Stimulated activated CD4-positive, alpha-beta T cell treated with anti-CD3 and anti-CD28 coated beads, Interleukin-1b, Interleukin-23, amount 100 ng/mL, for 1 hour (primary cell): ENCODE measurements around the gene FAM187B.
A peak's percentile ranks its signal among the peaks of the same experiment; 100 is the strongest.

ENCODE experiments used
- DNase-seq, 2 donors: peaks; one replicate each; pipeline ENCODE4 v3.0.0-alpha.2; 2020; ENCODE audit warnings: low read depth in 2 of 2

Gene FAM187B

GRCh38 chr19:35228177-35228930 lies at the start of gene FAM187B:
Gene FAM187B (minus strand): TSS chr19:35228739. CDS start chr19:35228680, 59 bp downstream.
- DNase-seq, result no peak

GRCh38 chr19:35276706-35277281 lies 48.3 kb upstream of the FAM187B start:
- no peak for DNase-seq

DNA sequence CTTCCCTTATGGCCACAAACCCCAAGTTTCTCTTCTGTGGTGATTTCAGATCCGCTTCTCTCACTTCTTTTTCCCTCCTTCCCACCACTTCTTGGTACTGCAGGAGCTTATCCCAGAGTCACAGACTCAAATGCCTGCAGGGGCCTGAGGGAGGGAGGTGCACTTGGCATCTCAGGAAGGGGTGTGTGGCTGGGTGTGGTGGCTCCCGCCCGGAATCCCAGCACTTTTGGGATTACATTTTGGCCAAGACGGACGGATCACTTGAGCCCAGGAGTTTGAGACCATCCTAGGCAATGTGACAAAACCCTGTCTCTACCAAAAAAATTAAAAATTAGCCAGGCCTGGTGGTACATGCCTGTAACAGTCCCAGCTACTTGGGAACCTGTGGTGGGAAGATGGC lies 45.8 kb upstream of the FAM187B start:
- no peak for DNase-seq

DNA sequence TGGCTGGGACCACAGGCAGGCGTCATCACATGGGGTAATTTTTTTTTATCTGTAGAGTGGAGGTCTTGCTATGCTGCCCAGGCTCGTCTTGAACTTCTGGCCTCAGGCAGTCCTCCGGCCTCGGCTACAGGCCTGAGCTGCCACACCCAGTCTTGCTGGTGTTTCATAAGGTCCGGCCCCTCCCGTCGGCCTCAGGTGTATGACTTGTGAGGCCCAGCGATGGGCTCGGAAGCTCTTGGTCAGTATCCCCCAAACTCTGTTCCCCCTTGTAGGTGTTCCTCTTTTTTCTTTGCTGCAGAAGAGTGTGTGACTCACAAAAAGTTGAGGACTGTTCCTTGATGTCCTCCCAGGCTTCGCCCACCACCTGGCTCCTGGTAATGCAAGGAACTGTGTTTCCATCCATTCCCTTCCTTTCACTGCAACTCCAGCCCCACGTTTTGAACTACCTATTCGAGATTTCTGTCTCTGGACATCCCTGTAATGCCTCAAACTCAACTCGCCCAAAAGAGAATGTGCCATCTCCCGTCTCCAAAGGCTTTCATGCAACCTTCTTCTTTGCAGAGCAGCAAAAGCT lies 45.2 kb upstream of the FAM187B start:
- DNase-seq, result no peak

GRCh38 chr19:35272954-35273649 lies 44.6 kb upstream of the FAM187B start:
- no peak for DNase-seq

- no peak for DNase-seq
These were observed 43.7 kb upstream of the FAM187B start for GRCh38 chr19:35272122-35272719.

GRCh38 chr19:35271546-35271945 lies 43.0 kb upstream of the FAM187B start:
- no peak for DNase-seq

- no peak for DNase-seq
These were observed 41.9 kb upstream of the FAM187B start for GRCh38 chr19:35270381-35270811.

DNA sequence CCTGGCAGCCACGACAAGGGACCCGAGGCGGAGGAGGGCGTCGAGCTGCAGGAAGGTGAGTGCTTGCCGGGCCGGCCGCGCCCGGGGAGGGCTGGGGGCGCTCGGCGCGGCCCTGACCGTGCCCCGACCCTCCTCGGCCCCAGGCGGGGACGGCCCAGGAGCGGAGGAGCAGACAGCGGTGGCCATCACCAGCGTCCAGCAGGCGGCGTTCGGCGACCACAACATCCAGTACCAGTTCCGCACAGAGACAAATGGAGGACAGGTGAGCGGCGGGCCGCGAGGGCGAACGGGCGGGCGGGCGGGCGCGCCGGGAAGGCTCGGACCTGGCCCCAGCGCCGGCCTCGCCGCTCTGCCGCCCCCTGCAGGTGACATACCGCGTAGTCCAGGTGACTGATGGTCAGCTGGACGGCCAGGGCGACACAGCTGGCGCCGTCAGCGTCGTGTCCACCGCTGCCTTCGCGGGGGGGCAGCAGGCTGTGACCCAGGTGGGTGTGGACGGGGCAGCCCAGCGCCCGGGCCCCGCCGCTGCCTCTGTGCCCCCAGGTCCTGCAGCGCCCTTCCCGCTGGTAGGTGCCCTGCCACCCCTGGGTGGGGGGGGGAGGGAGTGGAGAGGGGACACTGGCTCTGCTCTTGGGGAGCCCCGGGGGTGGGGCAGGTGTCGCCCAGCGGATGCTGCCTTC lies 41.0 kb upstream of the FAM187B start:
- DNase-seq, result peak; percentile 48 to 60

DNA sequence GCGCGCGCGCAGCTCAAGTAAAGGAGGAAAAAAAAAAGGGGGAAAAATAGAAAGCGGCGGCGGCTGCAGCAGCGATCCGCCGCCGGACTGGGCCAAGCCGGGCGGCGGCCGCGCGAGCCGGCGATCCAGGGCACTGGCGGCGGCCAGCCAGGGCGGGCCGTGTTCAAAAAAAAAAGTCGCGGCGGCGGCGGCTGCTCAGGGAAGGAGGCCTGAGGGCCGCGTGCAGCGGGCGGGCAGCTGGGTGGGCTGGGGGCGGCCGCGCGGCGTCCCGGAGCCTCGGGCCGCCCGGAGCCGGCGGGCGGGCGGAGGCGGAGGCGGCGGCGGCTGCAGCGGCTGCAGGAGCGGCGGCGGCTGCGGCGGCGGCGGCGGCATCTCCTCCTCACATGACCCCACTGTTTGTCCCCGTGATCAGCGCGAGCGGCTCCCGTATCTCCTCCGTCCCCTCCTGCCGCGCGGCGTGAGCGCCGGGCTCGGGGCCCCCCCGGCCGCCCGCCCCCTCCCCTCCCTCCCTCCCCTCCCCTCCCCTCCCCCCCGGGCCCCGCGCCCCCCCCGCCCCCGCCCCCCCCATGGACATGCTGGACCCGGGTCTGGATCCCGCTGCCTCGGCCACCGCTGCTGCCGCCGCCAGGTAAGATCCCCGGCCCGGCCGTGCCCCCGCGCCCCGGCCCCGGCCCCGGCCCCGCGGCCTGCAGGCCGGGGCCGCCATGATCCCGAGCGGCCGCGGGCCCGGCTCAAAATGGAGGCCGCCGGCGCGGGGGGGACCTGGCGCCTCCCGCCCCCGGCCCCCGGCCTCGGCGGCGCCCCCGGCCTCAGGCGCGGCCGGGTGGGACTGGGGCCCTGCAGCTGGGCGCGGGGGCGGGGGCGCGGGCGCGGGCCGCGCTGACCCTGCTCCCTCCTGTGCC lies 40.2 kb upstream of the FAM187B start, which contains the start of gene USF2:
TSS of gene USF2 (plus strand) at position 427 of the 902 bp plus-strand sequence. CDS start at position 567, 140 bp downstream.
- peak in 1 of 2 donors; percentile 30 for DNase-seq

DNA sequence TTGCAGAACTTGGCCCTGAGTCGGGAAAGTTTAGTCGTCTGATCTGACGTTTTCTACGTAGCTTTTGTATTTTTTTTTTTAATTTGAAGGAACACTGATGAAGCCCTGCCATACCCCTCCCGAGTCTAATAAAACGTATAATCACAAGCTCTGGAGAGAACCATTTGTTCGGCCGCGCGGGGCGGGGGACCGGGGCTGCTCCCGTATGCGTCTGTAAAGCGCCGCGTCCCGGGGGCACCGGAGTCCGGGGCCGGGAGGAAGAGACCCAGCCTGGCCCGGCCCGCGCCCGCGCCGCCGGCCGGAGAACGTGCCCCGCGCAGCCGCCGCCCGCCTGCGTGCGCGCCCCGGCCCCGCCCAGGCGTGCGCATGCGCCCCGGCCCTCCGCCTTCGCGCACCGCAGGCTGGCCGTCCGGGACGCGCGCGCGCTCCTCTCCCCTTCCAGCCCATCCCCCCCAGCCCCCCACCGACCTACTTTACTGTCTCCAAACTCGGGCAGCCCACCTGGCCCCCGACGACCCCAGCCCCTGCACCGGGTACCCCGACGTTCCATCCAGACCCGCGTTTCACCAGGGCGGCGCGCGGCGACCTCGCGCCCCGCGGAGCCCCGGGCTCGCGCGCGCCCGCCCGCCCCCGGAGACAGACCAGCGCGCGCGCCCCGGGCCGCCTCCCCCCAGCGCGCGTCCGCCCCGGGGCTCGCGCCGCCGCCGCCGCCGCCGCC lies 39.4 kb upstream of the FAM187B start:
- peak; percentile 44 to 56 for DNase-seq

- DNase-seq, result peak in 1 of 2 donors; percentile 28
These were observed 38.8 kb upstream of the FAM187B start for GRCh38 chr19:35267353-35267817.

GRCh38 chr19:35266520-35267352 lies 38.2 kb upstream of the FAM187B start:
- no peak for DNase-seq

DNA sequence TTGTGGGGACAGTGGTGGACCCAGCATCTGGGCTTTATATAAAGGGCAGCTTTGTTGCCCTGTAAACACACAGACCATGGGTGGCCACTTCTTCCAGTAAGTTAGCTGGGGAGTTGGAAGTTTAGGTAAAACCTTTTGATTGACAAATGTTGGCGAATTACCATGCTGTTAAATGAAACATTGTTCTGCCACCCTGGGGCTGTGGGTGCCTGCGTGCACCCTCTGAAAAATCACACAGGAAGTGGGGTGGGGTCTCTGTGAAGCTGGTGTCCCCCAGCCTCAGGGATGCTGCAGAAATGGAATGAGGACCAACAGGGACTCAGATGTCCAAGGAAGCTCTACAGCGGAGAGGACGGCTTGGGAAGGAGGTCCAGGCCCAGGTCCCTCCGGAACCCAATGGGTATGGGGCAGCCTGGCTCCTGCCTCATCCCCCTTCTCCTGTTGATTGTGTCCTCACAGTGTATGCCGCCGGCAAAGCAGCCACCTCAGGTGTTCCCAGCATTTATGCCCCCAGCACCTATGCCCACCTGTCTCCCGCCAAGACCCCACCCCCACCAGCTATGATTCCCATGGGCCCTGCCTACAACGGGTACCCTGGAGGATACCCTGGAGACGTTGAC lies 37.5 kb upstream of the FAM187B start:
- no peak for DNase-seq

- no peak for DNase-seq
These were observed 36.8 kb upstream of the FAM187B start for GRCh38 chr19:35265126-35265899.

DNA sequence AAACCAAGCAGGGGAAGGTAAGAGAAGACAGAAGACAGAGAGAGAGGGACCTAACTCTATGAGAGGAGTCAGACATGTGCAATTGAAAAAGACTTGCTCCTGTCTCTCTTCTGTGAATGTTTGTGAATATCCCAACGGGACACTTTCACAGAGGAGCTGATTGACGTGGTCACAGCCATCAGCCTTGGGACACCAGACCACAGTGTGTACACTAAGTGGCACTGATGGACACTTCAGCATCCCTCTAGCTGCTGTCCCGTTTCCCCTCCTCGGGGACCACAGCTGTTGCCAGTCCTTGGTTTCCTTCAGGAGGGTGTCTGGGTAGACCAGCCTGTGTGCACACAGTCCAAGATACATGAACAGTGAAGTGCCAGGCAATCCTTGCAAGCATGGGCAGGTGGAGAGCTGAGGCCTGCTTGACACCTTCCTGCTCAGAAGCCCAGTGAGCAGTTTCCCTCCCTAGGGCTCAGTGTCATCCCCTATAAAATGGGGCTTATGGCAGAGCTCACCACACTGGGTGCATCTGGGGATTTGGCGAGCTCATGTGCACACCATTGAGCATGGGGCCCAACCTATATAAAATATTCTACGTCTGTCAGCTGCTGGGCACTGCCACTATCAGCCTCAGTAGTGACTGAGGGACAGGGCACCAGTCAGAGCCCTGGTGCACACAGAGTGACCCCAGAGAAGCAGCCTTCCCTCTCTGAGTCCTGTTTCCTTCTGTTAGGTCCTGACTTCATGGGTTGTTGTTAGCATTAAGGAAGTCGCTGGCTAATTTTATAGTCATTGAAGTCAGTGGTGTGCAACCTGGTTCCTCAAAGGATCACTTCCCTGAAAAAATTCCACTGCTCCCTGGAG lies 36.0 kb upstream of the FAM187B start:
- DNase-seq, result no peak
